Frontal cortex (tissue), 4 donors: ENCODE results near the gene EPB41L2. TPM values are rescaled to one million over a fixed set of nuclear protein-coding genes. Genes with fewer than 3 reads are reported as not detected.

Source experiments
- DNase-seq, 2 donors: peaks; one replicate each; pipeline ENCODE4 v3.0.0; 2012; ENCODE audit warnings: low spot score in 2 of 2
- FAIRE-seq: peaks from 2 replicates; lab custom pipeline; 2012; peaks lifted over from hg19 to GRCh38; lab: Jason Lieb, UNC
- total RNA-seq: library from RNA; depleted of rRNA; stranded (reverse); fragments of >200 nt; gene quantifications from one replicate; pipeline ENCODE4 v1.2.3, GENCODE V29; 2014
- donor health status: control.
- donor health status: control.
- donor health status: control.

EPB41L2 gene
- total RNA-seq, 1 donor from 2014 or later = 30.2 TPM

DNA sequence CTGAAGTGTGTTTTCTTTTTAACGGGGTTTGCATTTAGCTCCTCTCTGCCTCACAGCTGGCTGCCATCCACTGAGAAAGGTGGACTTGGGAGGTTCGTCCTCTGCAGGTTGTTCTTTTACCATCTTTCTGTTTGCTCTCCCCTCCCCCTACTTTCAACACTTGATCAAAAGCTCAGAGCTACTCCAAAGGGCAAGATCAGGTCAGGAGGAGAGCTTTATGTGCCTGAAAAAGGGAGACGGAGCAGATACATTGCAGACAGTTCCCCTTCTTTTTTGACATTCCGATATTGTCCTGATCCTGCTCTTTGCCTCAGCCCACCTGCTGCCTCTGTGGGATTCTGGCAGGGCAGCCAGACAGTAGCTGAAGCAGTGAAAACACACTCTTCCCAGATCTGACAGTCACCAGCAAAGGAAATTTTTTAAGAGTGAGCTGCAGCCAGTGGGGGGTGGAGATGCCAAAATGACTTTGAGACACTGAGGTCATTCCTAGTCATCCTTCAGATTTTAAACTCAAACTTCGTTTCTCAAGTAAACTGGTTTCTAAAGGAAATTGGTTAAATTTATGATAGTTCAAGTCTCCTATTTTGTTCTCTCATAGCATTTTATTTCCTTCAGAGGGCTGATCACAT lies 209.4 kb downstream of the EPB41L2 start:
- DNase-seq = no peak
- no peak for FAIRE-seq

DNA sequence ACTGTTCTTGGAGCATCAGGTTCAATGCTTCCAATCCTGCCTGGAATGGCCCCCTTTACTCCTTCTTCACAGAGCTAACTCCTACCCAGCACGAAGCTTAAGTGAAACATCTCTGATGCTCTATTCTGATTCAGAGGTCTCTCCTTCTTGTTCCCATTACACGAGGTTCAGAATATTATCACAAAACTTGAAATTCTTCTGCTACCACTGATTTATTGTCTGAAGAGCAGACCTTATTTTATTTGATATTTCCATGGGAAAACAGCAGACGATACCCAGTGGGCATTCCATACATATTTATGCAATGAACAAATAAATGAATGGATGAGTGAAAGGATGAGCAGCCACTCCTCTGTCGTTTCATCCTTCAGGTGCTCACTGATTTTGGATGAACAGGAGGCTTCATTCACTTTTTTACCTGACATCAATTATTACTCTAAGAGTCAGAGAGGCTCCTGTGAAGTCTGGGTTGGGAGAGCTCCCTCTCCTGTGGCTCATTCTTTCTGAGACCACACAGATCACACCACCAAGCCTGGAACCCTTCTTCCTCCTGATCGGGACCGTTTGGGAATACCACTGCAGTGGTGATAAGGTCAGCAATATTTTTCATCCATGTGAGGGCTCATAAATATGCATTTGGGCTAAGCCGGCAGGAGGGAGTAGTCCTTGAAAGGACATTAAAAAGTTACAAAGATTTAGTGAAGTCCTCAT lies 210.0 kb downstream of the EPB41L2 start:
- FAIRE-seq (no peak), DNase-seq (no peak)

DNA sequence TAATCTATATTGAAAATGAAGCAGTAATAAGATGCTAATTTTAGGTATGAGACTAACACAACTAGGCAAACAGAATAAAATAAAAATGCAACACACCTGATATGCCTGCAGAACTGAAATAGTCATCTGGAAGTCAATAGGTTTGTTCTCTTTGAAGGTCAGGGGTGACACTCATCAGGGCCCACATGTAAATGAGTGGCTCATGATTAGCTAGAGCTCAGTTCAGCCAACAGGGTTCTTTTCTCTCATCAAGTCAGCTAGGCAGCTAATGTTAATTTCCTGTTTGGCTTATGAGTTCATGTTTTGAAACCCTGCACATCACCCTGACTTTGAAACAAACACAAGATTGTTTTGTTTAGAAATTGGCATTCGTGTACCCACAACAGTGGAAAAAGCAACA lies 212.0 kb downstream of the EPB41L2 start:
- no peak for FAIRE-seq
- DNase-seq = no peak

DNA sequence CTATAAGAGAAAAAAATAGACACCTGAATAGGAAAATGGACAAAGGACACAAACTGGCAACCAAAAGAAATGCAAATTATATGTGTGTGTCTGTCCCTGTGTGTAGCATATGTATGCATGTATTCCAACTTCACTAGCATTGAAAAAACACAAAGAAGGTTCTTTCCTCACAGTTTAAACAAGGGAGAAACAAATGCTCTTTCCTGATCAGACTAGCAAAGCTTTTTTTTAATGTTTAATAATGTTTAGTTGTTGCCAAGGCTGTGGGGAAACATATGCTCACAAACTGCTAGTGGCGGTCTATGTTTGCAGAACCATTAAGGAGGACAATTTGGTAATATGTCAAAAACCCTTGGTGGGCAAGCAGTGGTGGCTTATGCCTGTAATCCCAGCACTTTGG lies 213.5 kb downstream of the EPB41L2 start:
- FAIRE-seq (no peak), DNase-seq (no peak)

DNA sequence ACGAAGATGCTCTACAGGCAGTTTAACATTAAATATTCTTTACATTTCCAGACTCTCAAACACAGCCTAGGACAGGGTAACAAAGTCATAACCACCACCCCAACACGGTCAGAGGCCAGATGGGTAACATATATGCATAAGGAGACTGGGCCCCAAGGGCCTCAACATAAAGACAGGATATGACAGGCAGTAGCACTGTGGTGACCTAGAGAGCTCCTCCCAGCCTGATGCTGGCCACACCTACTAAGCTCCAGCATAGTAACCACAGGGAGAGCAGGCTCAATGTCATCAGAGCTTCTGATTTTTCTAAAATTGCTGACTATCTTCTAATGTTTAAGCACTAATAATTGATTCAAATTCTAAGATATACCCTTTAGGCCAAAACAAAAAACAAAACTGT lies 214.1 kb downstream of the EPB41L2 start:
- no peak for FAIRE-seq
- DNase-seq = no peak

DNA sequence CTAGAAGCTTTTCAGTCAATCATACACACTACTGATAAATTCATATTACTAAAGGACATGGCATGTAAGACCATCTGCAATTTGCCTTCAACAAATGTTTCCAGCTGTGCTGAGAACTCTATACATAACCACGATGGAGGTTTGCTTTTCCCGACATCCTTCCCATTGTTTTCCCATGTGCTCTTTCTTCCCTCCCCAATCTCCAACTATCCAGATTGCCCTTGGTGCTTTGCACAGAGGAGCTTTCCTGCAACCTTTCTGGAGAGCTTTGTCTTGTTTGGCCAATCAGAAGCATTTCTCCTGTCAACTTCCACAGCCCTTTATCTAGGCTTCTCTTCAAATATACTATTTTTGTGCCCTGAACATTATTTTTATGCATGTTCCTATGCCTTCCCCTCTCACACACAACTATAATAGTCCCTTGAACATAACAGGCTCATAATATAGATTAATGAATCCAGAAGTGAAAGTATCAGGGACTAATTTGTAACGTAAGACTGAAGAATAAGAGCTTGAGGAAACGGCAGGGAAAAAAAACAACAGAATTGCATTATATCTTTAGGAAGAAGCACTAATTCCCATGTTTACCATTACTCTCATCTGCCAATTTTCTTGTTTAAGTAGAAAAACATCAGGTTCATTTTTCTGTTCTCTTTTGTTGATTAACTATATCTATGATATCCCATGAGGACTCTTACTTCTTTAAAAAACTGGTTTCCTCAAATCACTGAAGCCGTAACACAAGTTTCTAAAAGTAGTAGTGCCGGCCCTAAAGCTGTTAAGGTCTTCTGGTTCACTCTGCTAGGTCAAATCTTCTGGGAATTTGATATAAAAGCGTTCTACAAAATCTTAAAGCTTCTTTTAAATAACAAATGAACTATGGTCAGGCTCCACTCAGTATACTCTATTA lies 215.8 kb downstream of the EPB41L2 start:
- no peak for FAIRE-seq

DNA sequence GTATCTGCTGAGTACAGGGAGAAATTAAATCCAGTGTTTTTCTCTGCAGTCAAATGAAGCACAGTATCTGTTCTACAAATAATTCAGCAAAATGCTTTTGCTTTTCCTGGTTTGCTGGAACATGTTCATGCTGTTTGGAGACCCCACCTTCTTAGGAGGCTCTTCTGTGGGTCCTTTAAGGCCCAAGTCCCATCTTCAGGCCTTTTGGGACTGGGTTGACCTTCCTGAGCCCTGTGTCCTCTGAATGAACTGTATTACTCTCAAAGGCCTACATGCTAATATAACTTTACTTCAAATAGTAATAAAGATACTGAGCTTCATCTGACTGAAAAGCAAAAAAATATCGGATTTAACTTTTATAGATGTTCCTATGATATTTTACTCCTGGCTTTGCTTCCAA lies 216.5 kb downstream of the EPB41L2 start:
- DNase-seq (no peak), FAIRE-seq (no peak)

More for the DNA sequence above, 215.8 kb downstream of the EPB41L2 start:
- no peak for DNase-seq

DNA sequence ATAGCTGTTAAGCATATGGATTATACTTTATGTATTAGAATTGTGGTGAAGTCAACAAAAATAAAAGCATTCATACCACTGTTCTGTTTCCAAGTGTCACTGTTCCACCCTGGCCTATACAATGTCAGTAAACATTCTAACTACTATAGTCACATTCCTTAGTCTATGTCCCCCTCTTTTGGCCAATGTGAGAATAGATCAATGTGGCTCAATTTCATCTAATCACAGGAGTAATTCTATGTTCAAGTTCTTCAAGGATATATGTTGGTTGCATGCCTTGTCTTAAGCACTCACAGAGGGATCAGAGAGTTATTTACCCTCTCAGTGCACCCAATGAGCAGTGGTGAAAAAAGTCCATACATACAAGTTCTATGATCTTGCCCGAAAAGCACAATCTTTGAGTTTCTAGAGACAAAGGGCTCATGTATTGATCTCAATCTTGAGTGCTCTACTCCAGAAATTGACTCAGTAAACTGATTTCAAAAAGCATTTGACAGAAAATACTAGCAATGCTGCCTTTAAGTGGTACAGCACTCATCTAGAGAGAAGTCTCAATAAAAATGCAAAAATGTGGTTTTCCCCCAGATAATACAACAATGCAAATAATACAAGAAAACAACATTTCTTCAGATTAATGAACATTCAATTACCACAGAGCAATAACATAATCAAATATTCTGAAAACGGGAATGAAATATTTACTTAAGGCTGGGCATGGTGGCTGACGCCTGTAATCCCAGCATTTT lies 219.3 kb downstream of the EPB41L2 start:
- peak; percentile 8 for FAIRE-seq
- no peak for DNase-seq

DNA sequence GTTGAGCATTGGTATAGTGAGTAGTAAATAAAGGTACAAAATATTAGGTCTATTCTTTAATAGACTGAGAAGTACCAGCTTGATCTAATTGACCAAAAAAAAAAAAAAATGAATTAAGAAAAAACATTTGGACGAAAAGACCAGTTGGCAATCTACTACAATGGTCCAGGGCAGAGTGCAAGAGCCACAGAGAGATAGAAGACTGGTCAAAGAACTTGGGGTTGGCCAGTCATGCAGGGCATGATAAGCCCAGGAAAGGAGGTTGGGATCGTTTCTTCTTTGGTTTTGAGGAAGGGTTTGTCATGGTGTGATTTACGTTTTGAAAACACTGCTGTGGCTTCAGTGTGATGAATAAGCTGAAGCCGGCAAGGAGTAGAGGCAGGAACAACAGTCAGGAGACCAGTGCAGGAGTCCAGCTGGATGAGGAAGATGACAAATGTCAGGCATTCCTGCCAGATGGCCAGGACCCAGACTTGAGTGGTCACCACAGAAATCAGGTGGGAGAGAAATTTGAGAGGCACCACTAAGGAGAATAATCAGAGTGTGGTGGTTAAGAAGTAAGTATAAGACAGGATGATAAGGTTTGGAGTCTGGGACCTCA lies 221.8 kb downstream of the EPB41L2 start:
- DNase-seq (no peak), FAIRE-seq (no peak)

DNA sequence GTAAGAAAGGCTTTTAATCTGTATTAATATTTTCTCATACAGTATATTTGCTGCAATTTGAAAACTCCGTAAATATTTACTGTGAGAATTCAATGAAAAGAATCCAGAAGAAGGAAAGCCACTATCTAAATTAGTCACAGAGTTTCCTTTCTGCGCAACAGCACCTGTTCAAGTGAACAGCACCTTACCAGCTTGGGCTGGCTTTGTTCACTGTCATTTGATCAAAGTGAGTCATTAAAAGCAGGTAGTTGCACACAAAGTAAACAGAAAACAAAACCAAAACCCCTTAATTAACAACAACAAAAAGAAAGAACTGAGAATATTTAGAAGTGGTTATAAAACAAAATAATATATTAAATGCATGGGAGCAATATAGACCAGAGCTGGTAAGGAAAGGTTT lies 223.0 kb downstream of the EPB41L2 start:
- no peak for FAIRE-seq
- no peak for DNase-seq

DNA sequence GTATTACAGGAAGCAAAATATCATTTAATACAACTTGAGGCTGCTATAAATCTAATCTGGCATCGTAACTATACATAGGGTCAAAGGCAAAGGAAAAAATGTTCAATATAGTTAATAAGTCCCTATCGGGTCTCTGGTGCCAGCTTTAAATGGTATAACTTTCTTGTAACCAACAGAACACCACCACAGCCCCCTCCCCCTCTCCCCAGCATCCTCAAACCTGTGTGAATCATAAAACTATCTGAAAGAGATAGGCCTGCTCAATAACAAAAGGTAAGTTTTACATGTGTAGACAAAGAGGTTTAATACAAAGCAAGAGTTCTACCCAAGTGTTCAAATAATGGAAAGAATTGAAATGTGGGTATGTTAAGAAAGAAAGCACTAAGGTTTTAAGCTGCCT lies 223.7 kb downstream of the EPB41L2 start:
- FAIRE-seq (no peak), DNase-seq (no peak)

DNA sequence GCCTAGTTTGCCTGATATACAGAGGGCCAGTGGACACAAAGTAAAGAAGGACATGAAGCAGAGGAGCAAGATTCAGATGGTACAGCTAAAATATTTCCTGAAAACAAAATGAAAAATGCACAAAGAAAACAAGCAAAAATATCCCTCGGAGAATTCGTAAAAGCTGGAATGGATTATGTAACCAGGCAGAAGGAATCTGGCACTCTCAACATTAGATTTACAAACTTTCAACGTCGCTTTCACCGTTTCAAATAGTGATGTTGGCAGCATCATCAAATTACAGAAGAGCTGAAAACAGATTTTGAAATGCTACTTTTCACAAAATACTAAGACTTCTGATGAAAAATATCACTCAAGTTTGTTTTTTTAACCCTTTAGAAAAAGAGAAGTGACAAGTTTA lies 224.1 kb downstream of the EPB41L2 start:
- FAIRE-seq (no peak), DNase-seq (no peak)

DNA sequence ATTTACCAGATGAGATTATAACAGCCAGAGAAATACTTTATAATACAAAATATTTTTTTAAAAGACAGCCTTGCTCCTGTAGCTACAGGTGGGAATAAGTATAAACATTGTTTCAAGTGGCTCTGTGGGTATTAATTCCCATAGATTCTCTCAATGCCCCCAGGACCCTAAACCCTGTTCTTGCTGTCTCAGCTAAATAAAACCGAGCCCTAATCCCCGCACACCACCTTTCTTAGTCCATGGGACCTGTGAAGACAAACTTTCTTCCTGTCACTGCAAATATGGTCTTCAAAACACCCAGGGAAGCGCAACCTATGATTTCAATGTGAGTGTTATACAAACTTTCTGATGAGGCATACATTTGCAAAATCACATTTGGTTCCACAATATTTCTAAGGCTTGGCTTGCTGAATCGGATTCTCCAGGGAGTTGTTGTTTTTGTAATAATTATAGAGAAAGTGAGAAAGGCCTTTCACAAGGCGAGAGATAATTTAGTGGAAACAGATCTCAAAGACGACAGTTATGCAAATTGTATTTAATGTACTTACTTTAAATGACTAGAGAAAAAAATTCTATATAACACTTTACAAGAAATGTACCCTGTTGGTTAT lies 224.7 kb downstream of the EPB41L2 start:
- DNase-seq (no peak), FAIRE-seq (no peak)

DNA sequence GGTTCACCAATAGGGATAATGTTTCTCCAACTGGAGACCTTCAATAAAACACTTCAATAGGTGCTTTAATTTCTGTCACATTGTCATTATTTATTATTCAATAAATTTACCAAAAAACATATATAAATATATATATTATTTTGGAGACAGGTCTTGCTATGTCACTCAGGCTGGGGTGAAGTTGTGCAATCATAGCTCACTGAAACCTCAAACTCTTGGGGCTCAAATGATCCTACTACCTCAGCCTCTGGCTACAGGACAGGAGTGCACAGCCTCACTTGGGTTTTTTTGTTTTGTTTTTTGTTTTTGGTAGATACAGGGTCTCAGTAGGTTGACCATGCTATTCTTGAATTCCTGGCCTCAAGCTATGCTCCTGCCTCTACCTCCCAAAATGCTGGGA lies 226.0 kb downstream of the EPB41L2 start:
- FAIRE-seq (no peak), DNase-seq (no peak)

DNA sequence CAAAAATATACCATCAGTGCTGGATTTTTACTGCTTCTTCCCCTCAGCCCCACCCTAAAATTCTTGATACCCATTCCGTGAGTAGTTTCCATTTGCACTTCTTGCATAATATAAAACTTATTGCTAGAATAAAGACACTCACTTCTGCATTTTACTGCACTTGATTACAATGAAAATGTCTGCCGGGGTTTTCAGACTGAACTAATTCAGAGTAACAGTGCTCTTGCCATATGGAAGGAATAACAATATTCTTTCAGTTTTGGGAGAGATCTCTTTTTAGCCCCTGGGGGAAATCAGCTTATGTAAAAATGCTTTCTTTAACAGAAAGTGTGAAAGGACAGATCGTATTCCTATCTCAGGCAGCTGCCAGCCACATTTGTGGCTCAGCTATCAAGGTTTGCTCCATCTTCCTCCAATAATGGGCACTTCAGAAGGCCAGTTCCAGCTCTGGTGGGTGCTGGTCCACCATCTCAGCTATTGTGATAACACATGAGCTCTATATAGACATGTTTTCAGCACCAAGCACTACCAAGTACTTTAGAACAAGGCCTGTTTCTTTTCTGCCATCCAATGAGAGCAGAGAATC lies 226.9 kb downstream of the EPB41L2 start:
- FAIRE-seq (no peak), DNase-seq (no peak)

DNA sequence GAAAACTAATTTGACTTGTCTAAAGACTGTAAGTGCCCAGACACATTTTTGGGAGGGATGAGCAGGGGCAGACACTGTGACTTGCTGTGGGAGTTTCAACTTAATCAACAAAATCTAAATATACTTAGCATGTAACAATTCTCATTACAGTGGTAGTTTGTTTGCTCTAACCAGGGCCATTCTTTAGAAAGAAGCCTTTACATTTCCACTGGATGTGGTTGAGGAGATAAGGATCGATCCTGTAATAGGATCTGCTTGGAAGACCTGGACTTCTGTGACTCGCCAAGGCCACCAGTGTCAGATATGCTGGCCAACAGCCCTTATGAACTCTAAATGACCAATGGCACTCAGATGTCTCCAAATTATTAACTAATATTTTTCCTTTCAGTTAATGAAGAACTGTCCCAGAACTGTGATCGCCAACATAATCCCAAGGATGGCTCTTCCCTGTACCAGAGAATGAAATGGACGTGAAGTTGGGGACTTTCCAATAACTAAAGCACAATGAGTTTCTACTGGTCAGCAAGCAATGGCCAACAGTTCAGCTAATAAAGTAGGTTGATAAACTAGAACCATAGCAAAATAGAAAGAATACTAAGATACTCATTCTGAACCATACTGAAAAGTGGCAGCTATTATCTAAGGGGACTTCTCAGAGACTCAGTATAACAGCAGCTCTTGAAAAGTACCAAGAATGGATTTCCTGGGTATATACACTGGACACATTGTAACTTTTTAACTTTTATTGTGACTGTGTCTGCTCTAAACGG lies 228.4 kb downstream of the EPB41L2 start:
- no peak for DNase-seq
- no peak for FAIRE-seq

DNA sequence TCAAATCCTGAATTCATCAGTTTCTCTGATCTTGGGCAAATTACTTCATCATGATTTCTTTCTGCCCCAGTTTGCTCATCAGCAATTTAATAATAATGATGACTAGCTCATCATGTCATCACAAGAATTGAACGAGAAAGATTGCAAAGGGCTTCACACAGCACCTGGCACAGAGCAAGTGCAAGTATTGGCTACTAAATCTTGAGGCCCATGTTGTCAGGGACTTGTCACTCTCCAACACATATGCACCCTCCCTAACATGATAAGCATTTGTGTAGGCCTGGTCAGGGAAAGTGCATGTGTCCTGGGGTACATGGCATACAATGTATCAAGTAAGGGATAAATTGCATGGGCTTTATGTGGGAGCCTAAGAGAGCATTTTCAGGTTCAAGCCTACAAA lies 229.5 kb downstream of the EPB41L2 start:
- DNase-seq = no peak
- no peak for FAIRE-seq

DNA sequence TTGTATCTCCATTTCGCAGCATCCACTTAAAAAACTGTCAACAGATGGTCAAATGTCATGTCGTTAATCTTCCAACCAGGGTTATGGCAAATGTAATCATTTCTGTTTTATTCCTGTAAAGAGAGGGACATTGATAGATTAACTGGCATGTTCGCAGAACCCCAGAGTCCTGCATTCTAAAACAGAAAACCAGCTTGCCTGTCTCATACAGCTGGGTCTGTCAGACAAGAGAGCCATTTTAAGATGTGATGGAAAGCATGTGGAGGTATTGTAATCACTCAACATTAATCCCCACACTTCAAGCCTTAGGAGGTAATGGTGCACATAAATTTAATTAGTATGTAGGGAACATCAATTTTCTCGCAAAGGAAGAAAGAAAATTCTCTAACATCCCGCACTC lies 231.4 kb downstream of the EPB41L2 start:
- FAIRE-seq (no peak), DNase-seq (no peak)
